Neural cell (in vitro differentiated cells): ENCODE measurements around the gene GGA2. TPM values are rescaled to one million over a fixed set of nuclear protein-coding genes. Genes with fewer than 3 reads are reported as not detected.

Experiments
- H2AFZ ChIP-seq: fragments of 200-600, 300-800 bp; sonication (generic), shearing (Covaris generic); 2 replicates; pipeline ENCODE4 v1.6.0; 2014; ENCODE audit warnings: low read depth, mild to moderate bottlenecking, antibody characterized with exemption, low read length, moderate library complexity
- H3F3A ChIP-seq: fragments of 200-600 bp; shearing (Covaris generic); 2 replicates; pipeline ENCODE4 v1.6.1; 2016; ENCODE audit warnings: mild to moderate bottlenecking, moderate library complexity, mixed read lengths, antibody characterized with exemption, low read length; ENCODE audit not compliant: insufficient read depth, poor library complexity, severe bottlenecking
- H3K27ac ChIP-seq: fragments of 200-600, 300-800 bp; sonication (generic), shearing (Covaris generic); 2 replicates; pipeline ENCODE4 v1.5.1; 2014; ENCODE audit warnings: mild to moderate bottlenecking, low read length, moderate library complexity
- H3K27me3 ChIP-seq: fragments of 300-800, 200-600 bp; sonication (generic), shearing (Covaris generic); 2 replicates; pipeline ENCODE4 v1.6.0; 2014; ENCODE audit warnings: mild to moderate bottlenecking, low read depth, low read length, moderate library complexity; ENCODE audit not compliant: insufficient read depth
- H3K36me3 ChIP-seq: fragments of 300-800, 200-600 bp; sonication (generic), shearing (Covaris generic); 2 replicates; pipeline ENCODE4 v1.5.1; 2014; ENCODE audit warnings: mild to moderate bottlenecking, antibody characterized with exemption, low read length, moderate library complexity; ENCODE audit not compliant: insufficient read depth
- H3K4me2 ChIP-seq: fragments of 300-800, 200-600 bp; sonication (generic), shearing (Covaris generic); 2 replicates; pipeline ENCODE4 v1.6.0; 2014; ENCODE audit warnings: mild to moderate bottlenecking, low read length
- H3K4me3 ChIP-seq: fragments of 300-800, 200-600 bp; sonication (generic), shearing (Covaris generic); 2 replicates; pipeline ENCODE4 v1.5.1; 2014; ENCODE audit warnings: mild to moderate bottlenecking, low read length, moderate library complexity
- H3K79me2 ChIP-seq: fragments of 200-600 bp; shearing (Covaris generic); replicated peaks from 2 replicates; pipeline ENCODE4 v1.6.0; 2014; ENCODE audit warnings: mild to moderate bottlenecking, low read length, moderate library complexity; ENCODE audit not compliant: insufficient read depth
- H3K9ac ChIP-seq: fragments of 300-800, 200-600 bp; sonication (generic), shearing (Covaris generic); 2 replicates; pipeline ENCODE4 v1.6.1; 2016; ENCODE audit warnings: mild to moderate bottlenecking, low read length, mixed read lengths
- H3K9me2 ChIP-seq: fragments of 200-600 bp; shearing (Covaris generic); 2 replicates; pipeline ENCODE4 v1.6.1; 2016; ENCODE audit warnings: mild to moderate bottlenecking, low read length, mixed read lengths; ENCODE audit not compliant: insufficient read depth
- H3K9me3 ChIP-seq: fragments of 200-600, 300-800 bp; sonication (generic), shearing (Covaris generic); 2 replicates; pipeline ENCODE4 v1.6.1; 2016; ENCODE audit warnings: mild to moderate bottlenecking, mixed run types, low read length, moderate library complexity, mixed read lengths
- H4K20me1 ChIP-seq: fragments of 200-600 bp; shearing (Covaris generic); 2 replicates; pipeline ENCODE4 v1.6.1; 2016; ENCODE audit warnings: mild to moderate bottlenecking, mixed run types; ENCODE audit not compliant: insufficient read depth
- CTCF ChIP-seq: fragments of 450-650 bp; IDR thresholded peaks from 2 replicates; pipeline ENCODE4 v1.5.1; 2014; ENCODE audit warnings: antibody characterized with exemption, mild to moderate bottlenecking, moderate library complexity; ENCODE audit not compliant: poor library complexity, severe bottlenecking
- EP300 ChIP-seq: fragments of 450-650 bp; conservative IDR thresholded peaks from 2 replicates; pipeline ENCODE4 v1.6.1; 2014; ENCODE audit warnings: antibody characterized with exemption, mild to moderate bottlenecking, moderate library complexity; ENCODE audit not compliant: poor library complexity, severe bottlenecking
- EZH2 ChIP-seq: fragments of 200-600, 300-800 bp; shearing (Covaris generic), sonication (generic); IDR thresholded peaks from 2 replicates; pipeline ENCODE4 v1.6.1; 2014; ENCODE audit warnings: antibody characterized with exemption, low read length, borderline replicate concordance, mild to moderate bottlenecking; ENCODE audit not compliant: insufficient read depth, poor library complexity, severe bottlenecking
- MXI1 ChIP-seq: fragments of 450-650 bp; conservative IDR thresholded peaks from 2 replicates; pipeline ENCODE4 v1.6.1; 2014; ENCODE audit warnings: antibody characterized with exemption, mild to moderate bottlenecking; ENCODE audit not compliant: poor library complexity, severe bottlenecking
- POLR2AphosphoS5 ChIP-seq: IDR thresholded peaks from 2 replicates; pipeline ENCODE4 v1.6.1; 2012
- RAD21 ChIP-seq: fragments of 450-650 bp; conservative IDR thresholded peaks from 2 replicates; pipeline ENCODE4 v1.6.1; 2014; ENCODE audit warnings: antibody characterized with exemption, mild to moderate bottlenecking, moderate library complexity
- REST ChIP-seq: IDR thresholded peaks from 2 replicates; pipeline ENCODE4 v1.6.1; 2012; ENCODE audit warnings: borderline replicate concordance
- SMC3 ChIP-seq: fragments of 450-650 bp; conservative IDR thresholded peaks from 2 replicates; pipeline ENCODE4 v1.6.1; 2014; ENCODE audit warnings: antibody characterized with exemption, mild to moderate bottlenecking, moderate library complexity; ENCODE audit not compliant: poor library complexity
- TAF1 ChIP-seq: IDR thresholded peaks from 2 replicates; pipeline ENCODE4 v1.6.1; 2012; ENCODE audit warnings: low read depth
- polyA plus RNA-seq: library from polyadenylated mRNA; depleted of rRNA; stranded (reverse); fragments of >200 nt; gene quantifications from 2 replicates; pipeline ENCODE4 v1.2.3, GENCODE V29; 2014

Gene GGA2
- polyA plus RNA-seq, 1 donor from 2014 or later, result 36.8 TPM

GRCh38 chr16:23524886-23525285 lies 14.6 kb upstream of the GGA2 start:
- TF ChIP-seq RAD21, result no peak
- no peak for TF ChIP-seq SMC3
- no peak for TF ChIP-seq REST
- no peak for TF ChIP-seq EZH2
- no peak for TF ChIP-seq POLR2AphosphoS5
- TF ChIP-seq MXI1, result no peak
- no peak for TF ChIP-seq EP300
- no peak for TF ChIP-seq CTCF
- TF ChIP-seq TAF1, result no peak
- H3K27me3 ChIP-seq, result no peaks in the 10 kb centered on the region
- no peaks in the 10 kb centered on the region for H3K79me2 ChIP-seq
- H3K27ac ChIP-seq, result no peak overlapping the region
- no peaks in the 10 kb centered on the region for H3K36me3 ChIP-seq
- no peak overlapping the region for H3K4me3 ChIP-seq
- H3K9me2 ChIP-seq, result no peaks in the 10 kb centered on the region
- H4K20me1 ChIP-seq, result no peaks in the 10 kb centered on the region
- no peaks in the 10 kb centered on the region for H3F3A ChIP-seq
- no peak overlapping the region for H2AFZ ChIP-seq
- no peaks in the 10 kb centered on the region for H3K9me3 ChIP-seq
- no peak overlapping the region for H3K4me2 ChIP-seq
- no peak overlapping the region for H3K9ac ChIP-seq

GRCh38 chr16:23523876-23524385 lies 13.6 kb upstream of the GGA2 start:
- Histone ChIP-seq H3K27ac (no peak overlapping the region), H3K79me2 (no peaks in the 10 kb centered on the region), H3K27me3 (no peaks in the 10 kb centered on the region), H2AFZ (no peak overlapping the region), H3K9ac (no peak overlapping the region), H3K36me3 (no peaks in the 10 kb centered on the region), H4K20me1 (no peaks in the 10 kb centered on the region), H3K9me2 (no peaks in the 10 kb centered on the region), H3F3A (no peaks in the 10 kb centered on the region), H3K4me3 (no peak overlapping the region), H3K9me3 (no peaks in the 10 kb centered on the region), H3K4me2 (no peak overlapping the region)
- TF ChIP-seq SMC3 (no peak), EP300 (no peak), MXI1 (no peak), EZH2 (no peak), RAD21 (no peak), TAF1 (no peak), REST (no peak), CTCF (no peak), POLR2AphosphoS5 (no peak)
